Muscle layer of duodenum (tissue), 2 donors: ENCODE results near the gene TACR2.

Experiments
- H3K27ac ChIP-seq: one replicate; pipeline ENCODE4 v1.7.0; 2013; ENCODE audit warnings: mild to moderate bottlenecking, low read length
- H3K27me3 ChIP-seq: one replicate; pipeline ENCODE4 v1.7.0; 2013; ENCODE audit warnings: low read depth, mild to moderate bottlenecking, control low read depth, low read length
- H3K36me3 ChIP-seq, 2 donors: one replicate each; pipeline ENCODE4 v1.7.0; 2013; ENCODE audit warnings: low read length in 2 of 2, control low read depth in 1 of 2, mild to moderate bottlenecking in 1 of 2; ENCODE audit not compliant: insufficient read depth in 2 of 2, control insufficient read depth in 1 of 2
- H3K4me1 ChIP-seq, 2 donors: one replicate each; pipeline ENCODE4 v1.7.0; 2013; ENCODE audit warnings: low read length in 2 of 2, mild to moderate bottlenecking in 2 of 2, control low read depth in 1 of 2, moderate library complexity in 1 of 2; ENCODE audit not compliant: insufficient read depth in 2 of 2, control insufficient read depth in 1 of 2
- H3K4me3 ChIP-seq, 2 donors: one replicate each; pipeline ENCODE4 v1.7.0; 2013; ENCODE audit warnings: low read length in 2 of 2, low read depth in 1 of 2, mild to moderate bottlenecking in 1 of 2
- H3K9me3 ChIP-seq, 2 donors: one replicate each; pipeline ENCODE4 v1.7.0; 2013; ENCODE audit warnings: low read length in 2 of 2, control low read depth in 1 of 2, mild to moderate bottlenecking in 1 of 2; ENCODE audit not compliant: control insufficient read depth in 1 of 2
- donor health status: healthy.

TACR2 gene

DNA sequence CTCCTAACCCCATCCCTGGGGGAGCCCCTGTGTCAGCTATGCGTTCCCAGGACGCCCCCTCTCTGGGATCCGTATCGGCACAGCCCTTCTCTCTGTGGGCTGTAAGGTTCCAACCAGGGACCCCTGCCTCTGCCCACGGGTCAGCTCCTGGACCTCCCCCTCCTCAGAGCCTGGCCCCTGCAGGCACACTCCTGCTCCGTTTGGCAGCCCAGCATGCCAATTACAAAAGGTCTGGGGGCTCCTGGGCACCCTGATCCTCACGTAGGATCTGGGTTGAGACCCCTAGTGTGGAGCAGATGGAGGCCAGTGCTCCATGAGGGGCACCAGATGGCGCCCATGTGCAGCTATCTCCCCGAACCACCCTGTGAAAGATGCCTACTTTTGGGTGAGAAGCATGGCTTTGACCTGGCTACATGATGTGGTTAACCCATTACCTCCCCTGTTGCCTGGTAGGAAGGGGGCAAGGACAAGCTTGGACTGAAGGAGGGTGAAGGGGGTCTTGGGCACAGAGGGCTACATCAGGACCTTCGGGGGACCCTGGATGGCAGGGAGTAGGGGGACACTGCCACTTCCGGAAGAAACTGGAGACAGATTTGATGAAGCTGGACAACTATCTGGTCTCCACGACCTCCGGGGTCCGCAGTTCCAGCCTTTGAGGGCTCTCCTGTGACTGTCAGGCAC lies 9.0 kb downstream of the TACR2 start:
- H3K36me3 ChIP-seq = peaks cover 7 to 17% of the 10 kb centered on the region in 2 donors
- peak overlapping the region in 1 of 2 donors; percentile 14 for H3K4me3 ChIP-seq

GRCh38 chr10:69406816-69407580 lies 9.7 kb downstream of the TACR2 start:
- Histone ChIP-seq H3K4me3 (no peak overlapping the region), H3K27ac (no peak overlapping the region), H3K4me1 (peaks cover 7 to 51% of the 10 kb centered on the region in 2 donors)

More for the DNA sequence above, 9.0 kb downstream of the TACR2 start:
- H3K27ac ChIP-seq = peak overlapping the region; percentile 69
- H3K27me3 ChIP-seq = no peaks in the 10 kb centered on the region
- H3K4me1 ChIP-seq = peaks cover 7 to 52% of the 10 kb centered on the region in 2 donors
- no peaks in the 10 kb centered on the region for H3K9me3 ChIP-seq

DNA sequence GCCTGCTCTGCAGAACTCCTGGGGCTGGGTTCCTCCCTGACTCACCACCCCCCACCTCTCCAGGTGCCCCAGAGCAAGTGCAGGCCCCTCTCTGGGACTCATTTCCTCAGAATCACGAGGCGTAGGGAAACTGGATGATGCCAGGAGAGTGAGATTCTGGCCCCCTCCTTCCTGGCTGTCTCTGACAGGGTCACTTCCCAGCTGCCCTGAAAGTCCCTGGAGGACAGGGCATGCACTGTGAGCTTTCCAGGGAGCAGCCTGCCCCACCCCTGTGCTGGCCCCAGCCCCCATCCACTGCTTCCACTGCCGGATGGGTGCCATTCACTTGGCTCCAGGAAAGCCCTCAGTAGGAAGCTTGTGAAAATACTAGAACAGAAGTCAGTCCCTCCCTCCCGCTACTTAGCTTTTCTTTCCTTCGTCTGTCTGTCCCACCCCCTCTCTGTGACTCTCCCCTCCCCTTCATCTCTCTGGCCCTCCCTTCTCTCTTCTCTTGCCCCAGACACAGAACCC lies 10.4 kb downstream of the TACR2 start:
- no peaks in the 10 kb centered on the region for H3K9me3 ChIP-seq
- peaks cover 9 to 22% of the 10 kb centered on the region in 2 donors for H3K36me3 ChIP-seq
- H3K4me1 ChIP-seq = peaks cover 7 to 51% of the 10 kb centered on the region in 2 donors
- no peak overlapping the region for H3K4me3 ChIP-seq
- H3K27ac ChIP-seq = no peak overlapping the region
- no peaks in the 10 kb centered on the region for H3K27me3 ChIP-seq

More at GRCh38 chr10:69406816-69407580, 9.7 kb downstream of the TACR2 start:
- H3K27me3 ChIP-seq = no peaks in the 10 kb centered on the region
- H3K36me3 ChIP-seq = peaks cover 9 to 20% of the 10 kb centered on the region in 2 donors
- H3K9me3 ChIP-seq = no peaks in the 10 kb centered on the region

- peaks cover 7 to 40% of the 10 kb centered on the region in 2 donors for H3K4me1 ChIP-seq
- H3K9me3 ChIP-seq = no peaks in the 10 kb centered on the region
- H3K27me3 ChIP-seq = no peaks in the 10 kb centered on the region
- peak overlapping the region; percentile 1 for H3K27ac ChIP-seq
- H3K36me3 ChIP-seq = peaks cover 9 to 29% of the 10 kb centered on the region in 2 donors
- no peak overlapping the region for H3K4me3 ChIP-seq
Observed at GRCh38 chr10:69405221-69405620, 11.5 kb downstream of the TACR2 start.

DNA sequence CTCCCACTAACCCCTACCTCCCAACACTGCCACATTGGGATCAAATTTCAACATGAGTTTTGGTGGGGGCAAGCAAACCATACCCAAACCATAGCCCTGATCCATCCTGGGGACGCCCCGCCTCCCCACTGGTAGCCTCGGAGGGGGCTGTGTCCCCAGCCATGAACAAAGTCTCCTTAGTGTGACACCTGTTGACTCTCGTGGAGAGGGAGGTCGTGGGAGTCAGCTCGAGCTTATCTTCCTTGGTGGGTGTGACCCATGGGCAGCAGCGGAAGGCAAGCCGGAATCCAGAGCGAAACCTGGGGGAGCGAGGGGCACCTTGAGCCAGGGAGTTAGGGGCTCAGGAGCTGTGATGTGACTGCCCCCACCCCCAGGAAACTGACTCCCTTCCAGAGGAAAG lies 11.9 kb downstream of the TACR2 start:
- Histone ChIP-seq H3K27me3 (no peaks in the 10 kb centered on the region), H3K9me3 (no peaks in the 10 kb centered on the region), H3K36me3 (peaks cover 9 to 29% of the 10 kb centered on the region in 2 donors), H3K4me3 (no peak overlapping the region), H3K4me1 (peaks cover 7 to 40% of the 10 kb centered on the region in 2 donors), H3K27ac (peak overlapping the region; percentile 1)

DNA sequence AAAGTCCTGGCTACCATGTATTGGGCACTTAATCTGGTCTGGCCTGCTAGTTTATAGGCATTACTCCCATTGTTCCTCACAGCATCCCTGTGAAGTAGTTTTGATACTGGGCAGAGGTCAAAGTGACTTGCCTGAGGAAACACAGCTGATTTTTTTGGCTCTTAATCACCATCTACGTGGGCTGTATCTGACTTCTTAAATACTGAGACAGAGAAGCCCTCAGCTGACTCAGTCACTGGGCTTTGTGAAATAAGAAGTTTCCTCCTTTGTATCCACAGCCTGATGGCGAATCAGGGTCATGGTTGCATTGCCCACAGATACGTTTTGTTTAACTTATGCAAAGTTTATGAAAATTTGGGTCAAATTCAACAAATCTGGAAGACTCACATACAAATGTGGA lies 13.2 kb downstream of the TACR2 start:
- peaks cover 7 to 40% of the 10 kb centered on the region in 2 donors for H3K4me1 ChIP-seq

GRCh38 chr10:69403066-69403465 lies 13.7 kb downstream of the TACR2 start:
- Histone ChIP-seq H3K4me1 (peaks cover 6 to 38% of the 10 kb centered on the region in 2 donors), H3K9me3 (no peaks in the 10 kb centered on the region), H3K36me3 (peaks cover 9 to 42% of the 10 kb centered on the region in 2 donors), H3K27me3 (no peaks in the 10 kb centered on the region), H3K4me3 (no peak overlapping the region), H3K27ac (no peak overlapping the region)

More for the DNA sequence above, 13.2 kb downstream of the TACR2 start:
- no peaks in the 10 kb centered on the region for H3K9me3 ChIP-seq
- H3K27ac ChIP-seq = no peak overlapping the region
- no peak overlapping the region for H3K4me3 ChIP-seq
- no peaks in the 10 kb centered on the region for H3K27me3 ChIP-seq
- H3K36me3 ChIP-seq = peaks cover 9 to 39% of the 10 kb centered on the region in 2 donors

DNA sequence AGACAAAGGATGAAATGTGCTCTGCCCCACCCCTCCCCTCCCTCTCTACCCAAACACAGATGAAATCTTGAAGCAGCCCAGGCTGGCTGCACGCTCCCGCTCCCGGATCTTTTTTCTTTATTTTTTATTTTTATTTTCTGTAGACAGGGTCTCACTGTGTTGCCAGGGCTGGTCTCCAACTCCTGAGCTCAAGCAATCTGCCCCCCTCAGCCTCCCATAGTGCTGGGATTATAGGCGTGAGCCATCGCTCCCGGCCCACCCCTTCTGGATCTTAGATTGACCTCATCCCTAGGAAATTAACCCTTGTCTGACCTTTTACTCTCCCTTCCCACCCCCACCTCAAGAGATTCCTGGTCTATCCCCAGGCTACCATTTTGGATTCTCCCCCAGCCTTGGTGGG lies 14.3 kb downstream of the TACR2 start:
- Histone ChIP-seq H3K27me3 (no peaks in the 10 kb centered on the region), H3K9me3 (no peaks in the 10 kb centered on the region), H3K4me3 (no peak overlapping the region), H3K27ac (no peak overlapping the region), H3K4me1 (peaks cover 3 to 31% of the 10 kb centered on the region in 2 donors), H3K36me3 (peaks cover 9 to 42% of the 10 kb centered on the region in 2 donors)

DNA sequence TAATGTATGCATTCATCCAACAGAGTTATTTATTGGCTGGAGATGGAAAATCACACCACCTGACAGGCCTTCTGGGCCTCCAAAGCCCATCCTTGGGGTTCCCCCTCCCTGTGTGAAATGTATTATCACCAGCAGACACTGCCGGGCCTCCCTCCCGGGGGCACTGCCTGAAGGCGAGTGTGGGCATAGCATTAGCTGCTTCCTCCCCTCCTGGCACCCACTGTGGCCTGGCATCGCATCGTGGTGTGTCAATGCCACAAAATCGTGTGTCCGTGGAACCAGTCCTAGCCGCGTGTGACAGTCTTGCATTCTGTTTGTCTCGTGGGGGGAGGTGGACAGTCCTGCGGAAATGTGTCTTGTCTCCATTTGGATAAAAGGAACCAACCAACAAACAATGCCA lies 15.3 kb downstream of the TACR2 start:
- Histone ChIP-seq H3K27ac (no peak overlapping the region), H3K4me3 (no peak overlapping the region), H3K27me3 (no peaks in the 10 kb centered on the region), H3K9me3 (no peaks in the 10 kb centered on the region), H3K36me3 (peaks cover 9 to 49% of the 10 kb centered on the region in 2 donors), H3K4me1 (peaks cover 3 to 21% of the 10 kb centered on the region in 2 donors)

DNA sequence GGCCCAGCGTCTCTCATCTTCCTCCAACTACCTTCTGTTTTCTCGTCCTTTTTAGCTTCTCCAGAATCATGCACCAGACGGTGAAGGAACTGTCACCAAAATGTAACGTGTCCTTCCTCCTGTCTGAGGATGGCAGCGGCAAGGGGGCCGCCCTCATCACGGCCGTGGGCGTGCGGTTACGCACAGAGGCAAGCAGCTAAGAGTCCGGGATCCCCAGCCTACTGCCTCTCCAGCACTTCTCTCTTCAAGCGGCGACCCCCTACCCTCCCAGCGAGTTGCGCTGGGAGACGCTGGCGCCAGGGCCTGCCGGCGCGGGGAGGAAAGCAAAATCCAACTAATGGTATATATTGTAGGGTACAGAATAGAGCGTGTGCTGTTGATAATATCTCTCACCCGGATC lies 15.8 kb downstream of the TACR2 start:
- Histone ChIP-seq H3K36me3 (peaks cover 9 to 49% of the 10 kb centered on the region in 2 donors), H3K27me3 (no peaks in the 10 kb centered on the region), H3K4me1 (peaks cover 3 to 16% of the 10 kb centered on the region in 2 donors), H3K27ac (no peak overlapping the region), H3K9me3 (no peaks in the 10 kb centered on the region), H3K4me3 (no peak overlapping the region)

DNA sequence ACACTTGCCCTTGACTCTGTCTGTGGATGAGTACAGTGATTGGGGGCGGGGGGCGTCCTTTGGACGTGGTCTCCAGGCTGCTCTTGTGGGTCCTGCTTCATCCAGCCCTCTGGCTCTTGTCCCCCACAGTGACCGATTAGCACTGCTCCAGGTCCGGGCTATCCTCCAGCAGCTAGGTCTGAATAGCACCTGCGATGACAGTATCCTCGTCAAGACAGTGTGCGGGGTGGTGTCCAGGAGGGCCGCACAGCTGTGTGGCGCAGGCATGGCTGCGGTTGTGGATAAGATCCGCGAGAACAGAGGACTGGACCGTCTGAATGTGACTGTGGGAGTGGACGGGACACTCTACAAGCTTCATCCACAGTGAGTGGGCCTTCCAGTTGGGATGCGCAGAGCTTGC lies 18.3 kb downstream of the TACR2 start:
- Histone ChIP-seq H3K27me3 (no peaks in the 10 kb centered on the region), H3K4me3 (no peak overlapping the region), H3K4me1 (peaks cover 0 to 9% of the 10 kb centered on the region in 2 donors), H3K27ac (no peak overlapping the region), H3K9me3 (no peaks in the 10 kb centered on the region), H3K36me3 (peaks cover 9 to 54% of the 10 kb centered on the region in 2 donors)
